Measurements from ENCODE around the gene ICOS. TPM values are rescaled to one million over a fixed set of nuclear protein-coding genes. Genes with fewer than 3 reads are reported as not detected.

Gene ICOS
- total RNA-seq, 1 donor from 2014 or later = 3.0 TPM

- Histone ChIP-seq H3K27me3 (ENCODE audit: low read depth) (no peaks in the 10 kb centered on the region), H3K27ac (no peak overlapping the region), H3K9me3 (no peaks in the 10 kb centered on the region), H3K4me3 (no peak overlapping the region), H3K4me1 (peaks cover 10% of the 10 kb centered on the region), H3K36me3 (no peaks in the 10 kb centered on the region)
- ATAC-seq (no peak), DNase-seq (no peak)
- TF ChIP-seq, protein P1, sequence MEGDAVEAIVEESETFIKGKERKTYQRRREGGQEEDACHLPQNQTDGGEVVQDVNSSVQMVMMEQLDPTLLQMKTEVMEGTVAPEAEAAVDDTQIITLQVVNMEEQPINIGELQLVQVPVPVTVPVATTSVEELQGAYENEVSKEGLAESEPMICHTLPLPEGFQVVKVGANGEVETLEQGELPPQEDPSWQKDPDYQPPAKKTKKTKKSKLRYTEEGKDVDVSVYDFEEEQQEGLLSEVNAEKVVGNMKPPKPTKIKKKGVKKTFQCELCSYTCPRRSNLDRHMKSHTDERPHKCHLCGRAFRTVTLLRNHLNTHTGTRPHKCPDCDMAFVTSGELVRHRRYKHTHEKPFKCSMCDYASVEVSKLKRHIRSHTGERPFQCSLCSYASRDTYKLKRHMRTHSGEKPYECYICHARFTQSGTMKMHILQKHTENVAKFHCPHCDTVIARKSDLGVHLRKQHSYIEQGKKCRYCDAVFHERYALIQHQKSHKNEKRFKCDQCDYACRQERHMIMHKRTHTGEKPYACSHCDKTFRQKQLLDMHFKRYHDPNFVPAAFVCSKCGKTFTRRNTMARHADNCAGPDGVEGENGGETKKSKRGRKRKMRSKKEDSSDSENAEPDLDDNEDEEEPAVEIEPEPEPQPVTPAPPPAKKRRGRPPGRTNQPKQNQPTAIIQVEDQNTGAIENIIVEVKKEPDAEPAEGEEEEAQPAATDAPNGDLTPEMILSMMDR (IDR thresholded peaks at IDR 0.05) = no peak
- intact Hi-C loops (cut with DNase I) = no loop called here
These were observed 51.4 kb downstream of the ICOS start for GRCh38 chr2:203987959-203988358.

GRCh38 chr2:203988500-203989260, 52.1 kb downstream of the ICOS start:
- DNase-seq = no peak
- Histone ChIP-seq H3K27me3 (ENCODE audit: low read depth) (no peaks in the 10 kb centered on the region), H3K9me3 (no peaks in the 10 kb centered on the region), H3K27ac (no peak overlapping the region), H3K4me1 (peaks cover 10% of the 10 kb centered on the region), H3K36me3 (no peaks in the 10 kb centered on the region), H3K4me3 (no peak overlapping the region)
- ATAC-seq = peak; percentile 69
- intact Hi-C loops (cut with DNase I) = no loop called here
- TF ChIP-seq, protein P1 (IDR thresholded peaks at IDR 0.05) = no peak

DNA sequence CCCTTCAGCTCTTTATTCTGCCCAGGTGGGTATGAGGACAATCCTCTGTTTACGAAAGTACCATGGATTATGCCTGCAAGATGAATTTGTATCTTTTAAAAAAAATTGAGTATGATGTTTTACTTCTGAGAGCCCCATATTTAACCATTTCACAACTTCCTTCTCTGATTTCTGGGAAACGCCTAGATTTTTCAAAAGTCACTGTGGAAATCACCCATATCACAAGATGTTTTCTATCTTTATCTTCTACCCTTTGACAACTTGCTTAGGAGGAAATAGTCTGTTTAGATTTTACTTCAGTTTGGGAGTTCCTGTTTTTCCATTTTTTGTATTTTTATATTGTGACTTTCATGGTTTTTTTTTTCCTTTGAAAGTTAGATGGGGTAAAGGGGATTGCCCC, 53.0 kb downstream of the ICOS start:
- H3K27ac ChIP-seq = peak overlapping the region; percentile 15
- TF ChIP-seq, protein P1 (IDR thresholded peaks at IDR 0.05) = no peak
- no peak for DNase-seq
- no peaks in the 10 kb centered on the region for H3K27me3 ChIP-seq (ENCODE audit: low read depth)
- intact Hi-C loops (cut with DNase I) = no loop called here
- H3K4me1 ChIP-seq = peaks cover 10% of the 10 kb centered on the region
- H3K9me3 ChIP-seq = no peaks in the 10 kb centered on the region
- no peak overlapping the region for H3K4me3 ChIP-seq
- peak in 1 of 2 donors; percentile 44 for ATAC-seq
- H3K36me3 ChIP-seq = no peaks in the 10 kb centered on the region

DNA sequence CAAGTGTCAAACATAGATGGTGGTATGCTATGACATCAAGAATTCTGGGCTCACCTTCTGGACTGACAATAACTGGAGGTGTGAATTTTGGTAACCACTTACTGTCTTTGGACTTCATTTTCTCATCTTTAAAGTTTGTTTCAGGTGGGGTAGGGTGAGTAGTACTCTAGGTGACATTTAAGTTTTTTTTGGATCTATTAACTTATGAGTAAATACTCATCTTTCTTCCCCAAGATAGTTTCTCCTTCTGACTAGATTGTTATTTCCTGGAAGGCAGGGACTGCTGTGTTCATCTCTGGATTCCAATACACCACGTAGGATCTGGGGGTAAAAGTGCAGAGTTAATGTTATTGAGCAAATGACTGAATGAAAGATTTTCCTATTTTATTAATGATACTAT, 55.9 kb downstream of the ICOS start:
- Histone ChIP-seq H3K36me3 (no peaks in the 10 kb centered on the region), H3K4me3 (no peak overlapping the region), H3K27me3 (ENCODE audit: low read depth) (no peaks in the 10 kb centered on the region), H3K27ac (no peak overlapping the region), H3K4me1 (peaks cover 10% of the 10 kb centered on the region), H3K9me3 (no peaks in the 10 kb centered on the region)
- intact Hi-C loops (cut with DNase I) = no loop called here
- TF ChIP-seq, protein P1 (IDR thresholded peaks at IDR 0.05) = no peak
- ATAC-seq = no peak
- DNase-seq = no peak

- DNase-seq (no peak), ATAC-seq (peak; percentile 51 to 68)
- Histone ChIP-seq H3K27ac (no peak overlapping the region), H3K27me3 (ENCODE audit: low read depth) (no peaks in the 10 kb centered on the region), H3K9me3 (no peaks in the 10 kb centered on the region), H3K4me1 (peaks cover 10% of the 10 kb centered on the region), H3K36me3 (no peaks in the 10 kb centered on the region), H3K4me3 (no peak overlapping the region)
- intact Hi-C loops (cut with DNase I) = no loop called here
- TF ChIP-seq, protein P1 (IDR thresholded peaks at IDR 0.05) = no peak
These were observed 56.4 kb downstream of the ICOS start for GRCh38 chr2:203993011-203993410.

Data from lower lobe of right lung (tissue), 2 donors.